HL-60 (cell line): Measurements from ENCODE around the gene MAGI2.

ENCODE experiments used
- DNase-seq, 2 experiments: peaks; one replicate each; pipeline ENCODE4 v3.0.0-alpha.2; 2010 to 2020; ENCODE audit warnings: low read depth in 1 of 2, low spot score in 1 of 2
- H3K27ac ChIP-seq: fragments of 250-450 bp; sonication (Bioruptor Pico); replicated peaks from 2 replicates; pipeline ENCODE4 v1.5.1; 2020; ENCODE audit warnings: mild to moderate bottlenecking, moderate library complexity
- H3K27me3 ChIP-seq: fragments of 250-450 bp; sonication (Bioruptor Pico); 2 replicates; pipeline ENCODE4 v1.5.1; 2021; ENCODE audit warnings: mild to moderate bottlenecking, moderate library complexity; ENCODE audit not compliant: insufficient read depth, poor library complexity, severe bottlenecking
- H3K4me3 ChIP-seq: replicated peaks from 2 replicates; pipeline ENCODE4 v1.5.1; 2011; ENCODE audit warnings: mild to moderate bottlenecking, control low read depth, low read length; ENCODE audit not compliant: insufficient read depth
- CTCF ChIP-seq: IDR thresholded peaks from one replicate; pipeline ENCODE4 v1.5.1; 2011; ENCODE audit warnings: low read length, control low read depth, inconsistent platforms; ENCODE audit not compliant: insufficient read depth
- GABPA ChIP-seq: IDR thresholded peaks from 2 replicates; pipeline ENCODE4 v1.6.1; 2012; ENCODE audit warnings: low read depth
- POLR2AphosphoS5 ChIP-seq: IDR thresholded peaks from 2 replicates; pipeline ENCODE4 v1.6.1; 2012; ENCODE audit warnings: low read depth
- SPI1 ChIP-seq: IDR thresholded peaks from 2 replicates; pipeline ENCODE4 v1.6.1; 2012; ENCODE audit warnings: low read depth, mild to moderate bottlenecking, borderline replicate concordance
- TF ChIP-seq, protein P1 (sequence below): IDR thresholded peaks from 2 replicates; pipeline ENCODE4 v1.6.1; 2012; ENCODE audit warnings: low read depth; ENCODE audit not compliant: insufficient replicate concordance

MAGI2 gene

GRCh38 chr7:79308192-79308591 is 145.3 kb downstream of the MAGI2 start:
- no peaks in the 10 kb centered on the region for H3K27me3 ChIP-seq
- H3K4me3 ChIP-seq = no peak overlapping the region
- TF ChIP-seq POLR2AphosphoS5 (no peak), GABPA (no peak), SPI1 (no peak), CTCF (no peak)
- TF ChIP-seq, protein P1, sequence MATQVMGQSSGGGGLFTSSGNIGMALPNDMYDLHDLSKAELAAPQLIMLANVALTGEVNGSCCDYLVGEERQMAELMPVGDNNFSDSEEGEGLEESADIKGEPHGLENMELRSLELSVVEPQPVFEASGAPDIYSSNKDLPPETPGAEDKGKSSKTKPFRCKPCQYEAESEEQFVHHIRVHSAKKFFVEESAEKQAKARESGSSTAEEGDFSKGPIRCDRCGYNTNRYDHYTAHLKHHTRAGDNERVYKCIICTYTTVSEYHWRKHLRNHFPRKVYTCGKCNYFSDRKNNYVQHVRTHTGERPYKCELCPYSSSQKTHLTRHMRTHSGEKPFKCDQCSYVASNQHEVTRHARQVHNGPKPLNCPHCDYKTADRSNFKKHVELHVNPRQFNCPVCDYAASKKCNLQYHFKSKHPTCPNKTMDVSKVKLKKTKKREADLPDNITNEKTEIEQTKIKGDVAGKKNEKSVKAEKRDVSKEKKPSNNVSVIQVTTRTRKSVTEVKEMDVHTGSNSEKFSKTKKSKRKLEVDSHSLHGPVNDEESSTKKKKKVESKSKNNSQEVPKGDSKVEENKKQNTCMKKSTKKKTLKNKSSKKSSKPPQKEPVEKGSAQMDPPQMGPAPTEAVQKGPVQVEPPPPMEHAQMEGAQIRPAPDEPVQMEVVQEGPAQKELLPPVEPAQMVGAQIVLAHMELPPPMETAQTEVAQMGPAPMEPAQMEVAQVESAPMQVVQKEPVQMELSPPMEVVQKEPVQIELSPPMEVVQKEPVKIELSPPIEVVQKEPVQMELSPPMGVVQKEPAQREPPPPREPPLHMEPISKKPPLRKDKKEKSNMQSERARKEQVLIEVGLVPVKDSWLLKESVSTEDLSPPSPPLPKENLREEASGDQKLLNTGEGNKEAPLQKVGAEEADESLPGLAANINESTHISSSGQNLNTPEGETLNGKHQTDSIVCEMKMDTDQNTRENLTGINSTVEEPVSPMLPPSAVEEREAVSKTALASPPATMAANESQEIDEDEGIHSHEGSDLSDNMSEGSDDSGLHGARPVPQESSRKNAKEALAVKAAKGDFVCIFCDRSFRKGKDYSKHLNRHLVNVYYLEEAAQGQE = no peak
- no peak overlapping the region for H3K27ac ChIP-seq
- DNase-seq = no peak

- Histone ChIP-seq H3K4me3 (no peak overlapping the region), H3K27ac (no peak overlapping the region), H3K27me3 (no peaks in the 10 kb centered on the region)
- TF ChIP-seq, protein P1 = no peak
- no peak for DNase-seq
Measured at GRCh38 chr7:79307376-79307775, 146.1 kb downstream of the MAGI2 start.

- Histone ChIP-seq H3K4me3 (no peak overlapping the region), H3K27me3 (no peaks in the 10 kb centered on the region), H3K27ac (no peak overlapping the region)
- TF ChIP-seq SPI1 (no peak), POLR2AphosphoS5 (no peak), GABPA (no peak), CTCF (no peak)
- TF ChIP-seq, protein P1 = no peak
- no peak for DNase-seq
Measured at GRCh38 chr7:79304711-79305110, 148.8 kb downstream of the MAGI2 start.

- Histone ChIP-seq H3K27me3 (no peaks in the 10 kb centered on the region), H3K27ac (no peak overlapping the region), H3K4me3 (no peak overlapping the region)
- TF ChIP-seq, protein P1 = no peak
- no peak for TF ChIP-seq GABPA
- TF ChIP-seq POLR2AphosphoS5 = no peak
- TF ChIP-seq CTCF = no peak
- TF ChIP-seq SPI1 = no peak
- no peak for DNase-seq
Measured at GRCh38 chr7:79302293-79302692, 151.2 kb downstream of the MAGI2 start.
